GM18511 (cell line): ENCODE data around the gene SPINK14.

ENCODE experiments used
- ATAC-seq: cut with Tn5 transposase; IDR thresholded peaks from one replicate; pipeline ENCODE4 v1.9.1; 2021; ENCODE audit warnings: mild to moderate bottlenecking, moderate library complexity; ENCODE audit not compliant: unreplicated experiment

SPINK14 gene

GRCh38 chr5:148193202-148193601, 24.9 kb downstream of the SPINK14 start:
- no peak for ATAC-seq

- no peak for ATAC-seq
Measured at GRCh38 chr5:148201151-148201550, 32.8 kb downstream of the SPINK14 start.

GRCh38 chr5:148202531-148203203, 34.3 kb downstream of the SPINK14 start, which contains the start of gene SPINK6:
SPINK6 (plus strand) TSS chr5:148203042; CDS start chr5:148203097, 55 bp downstream.
- no peak for ATAC-seq

- no peak for ATAC-seq
Measured at GRCh38 chr5:148205044-148205806, 36.9 kb downstream of the SPINK14 start.

- no peak for ATAC-seq
Measured at GRCh38 chr5:148205865-148206264, 37.5 kb downstream of the SPINK14 start.

GRCh38 chr5:148206620-148207019, 38.3 kb downstream of the SPINK14 start:
- ATAC-seq: no peak

- ATAC-seq: no peak
Measured at GRCh38 chr5:148208226-148208625, 39.9 kb downstream of the SPINK14 start.

- ATAC-seq: no peak
Measured at GRCh38 chr5:148209151-148209770, 40.9 kb downstream of the SPINK14 start.

- no peak for ATAC-seq
Measured at GRCh38 chr5:148214665-148215185, 46.4 kb downstream of the SPINK14 start.

- no peak for ATAC-seq
Measured at GRCh38 chr5:148221508-148221907, 53.2 kb downstream of the SPINK14 start.

GRCh38 chr5:148224117-148224742, 55.9 kb downstream of the SPINK14 start:
- no peak for ATAC-seq
